OCI-LY1 (cell line): ENCODE measurements around the gene GIGYF1.
"Not testable (repeated sequence)": the region's sequence is repeated elsewhere in the genome, so short reads cannot be mapped to it uniquely, and the experiment has no call there.

Experiments
- H2AFZ ChIP-seq: fragments of 200-600 bp; sonication (generic), shearing (Covaris generic); 2 replicates; pipeline ENCODE4 v1.6.0; 2014; ENCODE audit warnings: antibody characterized with exemption, mild to moderate bottlenecking, low read length
- H3F3A ChIP-seq: fragments of 200-600 bp; sonication (generic), shearing (Covaris generic); 2 replicates; pipeline ENCODE4 v1.6.0; 2014; ENCODE audit warnings: mild to moderate bottlenecking, antibody characterized with exemption, low read length, moderate library complexity; ENCODE audit not compliant: insufficient read depth
- H3K27ac ChIP-seq: fragments of 200-600 bp; sonication (generic); 2 replicates; pipeline ENCODE4 v1.5.1; 2014; ENCODE audit warnings: low read length, mixed run types, mild to moderate bottlenecking, low read depth; ENCODE audit not compliant: poor library complexity, severe bottlenecking
- H3K27me3 ChIP-seq: fragments of 200-600 bp; sonication (generic); 2 replicates; pipeline ENCODE4 v1.6.0; 2014; ENCODE audit warnings: antibody characterized with exemption, mild to moderate bottlenecking, low read length, moderate library complexity; ENCODE audit not compliant: insufficient read depth
- H3K36me3 ChIP-seq: fragments of 200-600 bp; sonication (generic); 2 replicates; pipeline ENCODE4 v1.6.1; 2014; ENCODE audit warnings: mild to moderate bottlenecking, antibody characterized with exemption, low read length, moderate library complexity, mixed read lengths; ENCODE audit not compliant: insufficient read depth
- H3K4me1 ChIP-seq: fragments of 200-600 bp; sonication (generic); 2 replicates; pipeline ENCODE4 v1.5.1; 2014; ENCODE audit warnings: mild to moderate bottlenecking, low read length, moderate library complexity; ENCODE audit not compliant: insufficient read depth, severe bottlenecking
- H3K4me2 ChIP-seq: fragments of 200-600 bp; sonication (generic), shearing (Covaris generic); 2 replicates; pipeline ENCODE4 v1.6.1; 2014; ENCODE audit warnings: low read length
- H3K4me3 ChIP-seq: fragments of 200-600 bp; sonication (generic); 2 replicates; pipeline ENCODE4 v1.5.1; 2014; ENCODE audit warnings: low read length, low read depth, mild to moderate bottlenecking, mixed read lengths; ENCODE audit not compliant: poor library complexity, severe bottlenecking
- H3K79me2 ChIP-seq: fragments of 200-600 bp; shearing (Covaris generic); 2 replicates; pipeline ENCODE4 v1.6.1; 2016; ENCODE audit warnings: mixed run types, low read length, mixed read lengths; ENCODE audit not compliant: insufficient read depth
- H3K9ac ChIP-seq: fragments of 200-600 bp; sonication (generic), shearing (Covaris generic); 2 replicates; pipeline ENCODE4 v1.6.1; 2014; ENCODE audit warnings: mild to moderate bottlenecking, low read length, mixed read lengths
- H3K9me2 ChIP-seq: fragments of 200-600 bp; sonication (generic), shearing (Covaris generic); 2 replicates; pipeline ENCODE4 v1.6.1; 2014; ENCODE audit warnings: low read depth, mild to moderate bottlenecking, low read length, mixed read lengths
- H3K9me3 ChIP-seq: fragments of 200-600 bp; shearing (Covaris generic); 2 replicates; pipeline ENCODE4 v1.6.1; 2014; ENCODE audit warnings: low read length, mixed read lengths
- H4K20me1 ChIP-seq: fragments of 200-600 bp; sonication (generic), shearing (Covaris generic); 2 replicates; pipeline ENCODE4 v1.6.0; 2016; ENCODE audit warnings: mild to moderate bottlenecking, low read length; ENCODE audit not compliant: insufficient read depth
- CTCF ChIP-seq: fragments of 200-600 bp; sonication (generic), shearing (Covaris generic); IDR thresholded peaks from 2 replicates; pipeline ENCODE4 v1.5.1; 2017; ENCODE audit warnings: mild to moderate bottlenecking, antibody characterized with exemption, low read length, moderate library complexity, mixed read lengths
- EZH2 ChIP-seq: fragments of 200-600 bp; sonication (generic), shearing (Covaris generic); IDR thresholded peaks from 2 replicates; pipeline ENCODE4 v1.8.0; 2017; ENCODE audit warnings: borderline replicate concordance, mixed run types, mild to moderate bottlenecking, antibody characterized with exemption, low read length, moderate library complexity, mixed read lengths

The GIGYF1 gene

GRCh38 chr7:100671353-100672327 is 22.4 kb downstream of the GIGYF1 start:
- no peak overlapping the region for H3K4me3 ChIP-seq
- no peaks in the 10 kb centered on the region for H3F3A ChIP-seq
- peaks cover 4% of the 10 kb centered on the region for H3K36me3 ChIP-seq
- H3K79me2 ChIP-seq, result peaks cover 6% of the 10 kb centered on the region
- H3K9me2 ChIP-seq, result no peaks in the 10 kb centered on the region
- no peak overlapping the region for H3K4me2 ChIP-seq
- TF ChIP-seq EZH2, result no peak
- TF ChIP-seq CTCF, result no peak
- no peak overlapping the region for H3K27ac ChIP-seq
- no peaks in the 10 kb centered on the region for H3K9me3 ChIP-seq
- H2AFZ ChIP-seq, result no peak overlapping the region
- no peaks in the 10 kb centered on the region for H3K27me3 ChIP-seq
- no peak overlapping the region for H3K9ac ChIP-seq
- H4K20me1 ChIP-seq, result no peaks in the 10 kb centered on the region
- peaks cover 11% of the 10 kb centered on the region for H3K4me1 ChIP-seq

- Histone ChIP-seq H3K36me3 (no peaks in the 10 kb centered on the region), H4K20me1 (no peaks in the 10 kb centered on the region), H3K4me1 (peaks cover 5% of the 10 kb centered on the region), H3K27me3 (no peaks in the 10 kb centered on the region), H3K27ac (no peak overlapping the region), H3K79me2 (peaks cover 6% of the 10 kb centered on the region), H3K9me3 (no peaks in the 10 kb centered on the region), H3K4me3 (no peak overlapping the region), H2AFZ (no peak overlapping the region), H3K9ac (no peak overlapping the region), H3K9me2 (no peaks in the 10 kb centered on the region), H3F3A (no peaks in the 10 kb centered on the region), H3K4me2 (no peak overlapping the region)
- no peak for TF ChIP-seq EZH2
- TF ChIP-seq CTCF, result no peak
These were observed 24.0 kb downstream of the GIGYF1 start for GRCh38 chr7:100670074-100670473.

GRCh38 chr7:100669106-100669505 is 24.9 kb downstream of the GIGYF1 start:
- not testable (repeated sequence) for H3K4me3 ChIP-seq, H3K9me2 ChIP-seq

GRCh38 chr7:100668069-100668449 is 26.0 kb downstream of the GIGYF1 start:
- Histone ChIP-seq H3K27me3 (no peaks in the 10 kb centered on the region), H3K4me1 (peaks cover 4% of the 10 kb centered on the region), H3K9ac (no peak overlapping the region), H2AFZ (no peak overlapping the region), H3K79me2 (no peaks in the 10 kb centered on the region), H3K4me2 (no peak overlapping the region), H3F3A (no peaks in the 10 kb centered on the region), H3K27ac (no peak overlapping the region), H3K9me3 (no peaks in the 10 kb centered on the region), H4K20me1 (no peaks in the 10 kb centered on the region), H3K9me2 (no peaks in the 10 kb centered on the region), H3K4me3 (no peak overlapping the region), H3K36me3 (no peaks in the 10 kb centered on the region)
- TF ChIP-seq CTCF, result no peak
- TF ChIP-seq EZH2, result no peak

More at GRCh38 chr7:100669106-100669505, 24.9 kb downstream of the GIGYF1 start:
- H3K36me3 ChIP-seq, H2AFZ ChIP-seq, H3K4me1 ChIP-seq, H3K27ac ChIP-seq, H3K9me3 ChIP-seq, H3K27me3 ChIP-seq, H3K4me2 ChIP-seq, H3K9ac ChIP-seq, H3F3A ChIP-seq, H3K79me2 ChIP-seq, H4K20me1 ChIP-seq: not testable (repeated sequence)
